Stimulated activated naive CD4-positive, alpha-beta T cell (primary cell): ENCODE results near the gene WNT5A.

Experiments
- DNase-seq, 6 experiments: peaks; one replicate each; lab custom pipeline; 2025; lab: John Stamatoyannopoulos, UW

Gene WNT5A

GRCh38 chr3:55486857-55487380 is at the start of gene WNT5A:
WNT5A (minus strand) TSS chr3:55487306; CDS start chr3:55486985, 321 bp downstream.
- DNase-seq = no peak

GRCh38 chr3:55534876-55535275 is 47.8 kb upstream of the WNT5A start:
- DNase-seq = no peak

GRCh38 chr3:55532806-55533205 is 45.7 kb upstream of the WNT5A start:
- no peak for DNase-seq

- DNase-seq = no peak
Observed at GRCh38 chr3:55531321-55531720, 44.2 kb upstream of the WNT5A start.

GRCh38 chr3:55527361-55527760 is 40.3 kb upstream of the WNT5A start:
- no peak for DNase-seq

GRCh38 chr3:55526332-55527030 is 39.4 kb upstream of the WNT5A start:
- DNase-seq = no peak

GRCh38 chr3:55525436-55525835 is 38.3 kb upstream of the WNT5A start:
- no peak for DNase-seq

GRCh38 chr3:55524565-55525244 is 37.6 kb upstream of the WNT5A start:
- DNase-seq = no peak

- no peak for DNase-seq
Observed at GRCh38 chr3:55523471-55523870, 36.4 kb upstream of the WNT5A start.

GRCh38 chr3:55521738-55522421 is 34.8 kb upstream of the WNT5A start:
- no peak for DNase-seq

GRCh38 chr3:55521064-55521737 is 34.1 kb upstream of the WNT5A start:
- no peak for DNase-seq

- DNase-seq = no peak
Observed at GRCh38 chr3:55519019-55519418, 31.9 kb upstream of the WNT5A start.

- no peak for DNase-seq
Observed at GRCh38 chr3:55518451-55518850, 31.3 kb upstream of the WNT5A start.

GRCh38 chr3:55516392-55517030 is 29.4 kb upstream of the WNT5A start:
- no peak for DNase-seq

GRCh38 chr3:55515550-55516246 is 28.6 kb upstream of the WNT5A start:
- DNase-seq = no peak

GRCh38 chr3:55514962-55515361 is 27.9 kb upstream of the WNT5A start:
- DNase-seq = no peak

- no peak for DNase-seq
Observed at GRCh38 chr3:55512571-55513343, 25.7 kb upstream of the WNT5A start.

GRCh38 chr3:55511895-55512570 is 24.9 kb upstream of the WNT5A start:
- DNase-seq = no peak

GRCh38 chr3:55508335-55508734 is 21.2 kb upstream of the WNT5A start:
- no peak for DNase-seq

- no peak for DNase-seq
Observed at GRCh38 chr3:55507808-55508207, 20.7 kb upstream of the WNT5A start.
